Measurements from ENCODE around the gene CMKLR1. TPM values are rescaled to one million over a fixed set of nuclear protein-coding genes. Genes with fewer than 3 reads are reported as not detected.

Gene CMKLR1
- total RNA-seq = 2.8 TPM

GRCh38 chr12:108338915-108339657 is at the start of gene CMKLR1:
TSS of gene CMKLR1 (minus strand) at chr12:108339311. CDS start at chr12:108293591, 45,720 bp downstream.

Other genes starting within 250 kb of the CMKLR1 start
- gene WSCD2, start 210.0 kb downstream of the CMKLR1 start, total RNA-seq = 20.5 TPM
- gene FICD, start 176.0 kb upstream of the CMKLR1 start, total RNA-seq = 5.5 TPM
- 62.1 TPM for gene SART3, start 221.9 kb upstream of the CMKLR1 start, total RNA-seq
- gene ISCU, start 223.3 kb upstream of the CMKLR1 start, total RNA-seq = 66.7 TPM

Measured in diencephalon (tissue), 1 donor.